GM21576 (cell line): Measurements from ENCODE around the gene ARMC2.
"Not testable (repeated sequence)": the region's sequence is repeated elsewhere in the genome, so short reads cannot be mapped to it uniquely, and the experiment has no call there.

Experiments
- ATAC-seq: cut with Tn5 transposase; IDR thresholded peaks from one replicate; pipeline ENCODE4 v1.9.1; 2021; ENCODE audit warnings: mild to moderate bottlenecking, moderate library complexity; ENCODE audit not compliant: unreplicated experiment

The ARMC2 gene

DNA sequence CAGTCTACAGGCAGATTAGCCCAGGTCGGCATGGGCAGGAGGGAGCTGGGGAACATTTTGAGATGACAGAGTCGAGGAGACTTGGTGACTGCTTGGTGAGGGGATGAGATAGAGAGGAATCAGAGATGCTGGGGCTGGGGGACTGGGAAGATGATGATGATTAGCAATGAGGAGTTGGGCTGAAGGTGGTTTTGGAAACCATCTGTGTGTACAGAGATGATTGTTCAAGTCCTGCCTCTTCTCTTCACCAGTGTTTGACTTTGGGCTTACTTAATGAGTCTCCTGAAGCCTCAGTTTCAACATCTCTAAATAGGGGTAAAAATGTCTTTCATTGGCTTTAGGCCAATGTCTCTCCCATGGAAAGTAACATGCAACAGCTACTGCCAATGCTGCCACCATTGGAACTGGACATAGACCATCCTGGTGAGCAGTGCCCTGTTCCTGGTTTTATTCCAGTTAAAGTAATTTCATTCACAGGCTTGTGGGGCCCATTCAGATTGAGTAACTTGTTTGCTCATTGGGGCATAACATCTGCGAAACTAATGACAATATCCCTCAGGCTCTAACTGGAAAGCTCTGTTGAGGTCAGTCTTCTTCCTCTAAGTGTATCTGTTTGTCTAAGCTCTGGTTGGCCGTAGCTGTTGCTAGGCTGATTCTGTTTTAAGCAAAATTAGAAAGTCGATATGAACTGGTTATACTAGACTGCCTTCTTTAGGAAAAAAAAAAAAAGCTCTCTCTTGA, 99.1 kb downstream of the ARMC2 start:
- no peak for ATAC-seq

GRCh38 chr6:108948181-108948661, 100.0 kb downstream of the ARMC2 start:
- ATAC-seq = no peak

DNA sequence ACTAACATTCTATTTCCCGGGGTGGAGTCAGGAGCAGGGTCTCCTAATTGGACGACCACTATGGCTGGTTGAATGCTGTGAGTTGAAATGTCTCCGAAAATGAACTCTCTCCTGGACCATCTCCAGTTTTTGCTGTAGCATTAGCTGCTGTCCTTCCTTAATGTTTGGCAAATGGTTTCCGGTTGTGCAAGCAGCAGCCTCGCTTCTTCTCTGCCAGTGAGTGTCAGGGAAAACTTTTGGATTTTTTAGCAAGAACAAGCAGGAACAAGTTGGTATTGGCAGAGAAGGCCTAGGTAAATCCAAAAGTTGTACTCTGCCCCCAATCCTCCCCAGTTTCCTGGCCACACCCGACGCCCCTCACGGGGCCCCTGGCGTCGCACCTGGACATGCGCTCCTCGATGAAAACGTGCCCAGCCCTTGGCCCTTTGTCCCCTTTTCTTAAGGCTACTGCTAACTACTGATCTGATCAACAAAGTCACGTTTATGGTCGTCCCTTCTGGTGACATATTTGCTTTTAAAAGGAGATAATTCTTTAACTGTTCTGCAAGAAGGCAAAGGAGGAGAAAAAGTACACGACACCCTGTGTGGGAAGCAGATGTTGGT, 103.2 kb downstream of the ARMC2 start:
- no peak for ATAC-seq

- no peak for ATAC-seq
These were observed 104.7 kb downstream of the ARMC2 start for GRCh38 chr6:108952776-108953486.

- no peak for ATAC-seq
These were observed 105.5 kb downstream of the ARMC2 start for GRCh38 chr6:108953681-108954080.

GRCh38 chr6:108955329-108955949, 107.2 kb downstream of the ARMC2 start:
- ATAC-seq = no peak

DNA sequence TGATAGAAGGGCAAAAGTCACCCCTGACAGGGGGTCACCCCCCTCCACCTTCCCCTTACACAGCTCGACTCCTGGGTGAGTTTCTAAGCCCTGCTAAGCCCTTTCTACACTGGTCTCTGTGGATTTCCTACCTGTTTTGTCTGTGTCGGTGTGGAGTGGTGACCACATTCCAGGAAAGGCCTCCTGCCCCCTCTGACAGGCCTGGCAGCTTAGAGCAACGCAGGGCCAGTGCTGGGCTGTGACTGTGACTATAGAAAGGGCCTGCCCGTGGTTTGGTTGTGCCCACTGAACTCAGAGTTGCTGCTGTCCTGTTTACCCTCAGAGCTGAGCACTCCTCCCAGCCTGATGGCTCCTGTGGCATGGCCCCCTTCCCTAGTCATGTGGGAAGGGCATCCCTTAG, 109.0 kb downstream of the ARMC2 start:
- ATAC-seq = no peak

- ATAC-seq = no peak
These were observed 110.9 kb downstream of the ARMC2 start for GRCh38 chr6:108958900-108959770.

DNA sequence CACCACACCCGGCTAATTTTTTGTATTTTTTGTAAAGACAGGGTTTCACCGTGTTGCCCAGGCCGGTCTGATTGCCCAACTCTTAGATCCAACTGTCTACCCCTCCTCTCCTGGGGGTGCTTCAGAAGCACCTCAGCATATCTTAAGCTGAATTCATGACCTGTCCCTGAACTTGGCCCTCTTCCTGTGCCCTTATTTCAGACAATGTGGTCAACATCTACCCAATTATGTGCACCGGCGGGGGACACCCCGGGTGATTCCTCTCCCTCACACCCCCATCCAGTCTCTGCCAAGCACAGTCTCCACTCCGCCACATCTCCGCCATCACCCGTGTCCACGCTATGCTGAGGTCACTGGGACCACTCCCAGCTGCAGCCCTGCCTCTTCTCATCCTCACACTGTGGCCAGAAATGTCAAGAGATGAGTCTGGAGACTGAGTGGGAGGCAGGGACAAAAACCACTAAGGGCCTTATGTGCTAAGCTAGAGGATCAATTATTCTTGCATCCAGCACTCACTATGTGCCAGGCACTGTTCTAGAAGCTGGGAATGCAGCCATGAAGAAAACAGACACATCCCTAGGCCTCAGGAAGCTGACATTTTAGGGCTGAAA, 111.9 kb downstream of the ARMC2 start:
- no peak for ATAC-seq

GRCh38 chr6:108960601-108961000, 112.4 kb downstream of the ARMC2 start:
- ATAC-seq = no peak

GRCh38 chr6:108961077-108961476, 112.9 kb downstream of the ARMC2 start:
- ATAC-seq = no peak

GRCh38 chr6:108961985-108962384, 113.8 kb downstream of the ARMC2 start:
- no peak for ATAC-seq

DNA sequence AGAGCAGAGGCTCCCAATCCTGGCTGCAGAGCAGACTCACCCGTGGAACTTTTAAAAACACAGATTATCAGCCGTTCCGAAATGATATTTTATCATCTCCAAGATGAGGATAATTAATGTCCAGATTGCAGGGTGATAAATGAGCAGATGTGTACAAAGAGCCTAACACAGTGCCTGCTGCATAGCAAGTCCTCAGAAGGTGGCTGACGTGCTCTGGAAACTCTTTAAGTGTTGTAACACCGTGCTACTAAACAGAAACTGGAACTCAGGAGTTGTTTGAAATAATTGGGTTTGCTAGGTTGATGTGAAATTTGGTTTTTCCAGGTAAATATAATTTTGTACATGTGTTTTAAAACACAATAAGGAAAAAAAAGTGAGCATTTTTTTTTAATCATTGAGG, 118.0 kb downstream of the ARMC2 start:
- no peak for ATAC-seq

GRCh38 chr6:108966855-108967755, 118.9 kb downstream of the ARMC2 start:
- no peak for ATAC-seq

GRCh38 chr6:108968325-108969316, 120.4 kb downstream of the ARMC2 start:
- no peak for ATAC-seq

- ATAC-seq = no peak
These were observed 121.6 kb downstream of the ARMC2 start for GRCh38 chr6:108969776-108970175.

GRCh38 chr6:108974201-108974600, 126.0 kb downstream of the ARMC2 start:
- no peak for ATAC-seq

- ATAC-seq = not testable (repeated sequence)
These were observed 130.4 kb downstream of the ARMC2 start for GRCh38 chr6:108978638-108979037.
